Trophoblast cell (in vitro differentiated cells and primary cell): Measurements from ENCODE around the gene SERHL2.
"Not testable (repeated sequence)": the region's sequence is repeated elsewhere in the genome, so short reads cannot be mapped to it uniquely, and the experiment has no call there.

Experiments used
- DNase-seq, 2 donors: peaks; one replicate each; pipeline ENCODE4 v3.0.0-alpha.2; 2016
- H2AFZ ChIP-seq: 2 replicates; pipeline ENCODE4 v1.6.1; 2013; ENCODE audit warnings: low read length, moderate library complexity, mild to moderate bottlenecking; ENCODE audit not compliant: insufficient read depth, poor library complexity
- H2AK5ac ChIP-seq: 2 replicates; pipeline ENCODE4 v1.6.1; 2013; ENCODE audit warnings: mild to moderate bottlenecking, low read length
- H2BK120ac ChIP-seq: 2 replicates; pipeline ENCODE4 v1.6.1; 2013; ENCODE audit warnings: low read length, mild to moderate bottlenecking, moderate library complexity; ENCODE audit not compliant: insufficient read depth, poor library complexity
- H2BK12ac ChIP-seq: 2 replicates; pipeline ENCODE4 v1.6.1; 2013; ENCODE audit warnings: mild to moderate bottlenecking, low read length, moderate library complexity
- H2BK5ac ChIP-seq: 2 replicates; pipeline ENCODE4 v1.6.1; 2013; ENCODE audit warnings: low read length, low read depth, moderate library complexity, mild to moderate bottlenecking; ENCODE audit not compliant: poor library complexity
- H3K14ac ChIP-seq: 2 replicates; pipeline ENCODE4 v1.6.1; 2013; ENCODE audit warnings: mild to moderate bottlenecking, low read length
- H3K18ac ChIP-seq: 2 replicates; pipeline ENCODE4 v1.6.1; 2013; ENCODE audit warnings: mild to moderate bottlenecking, low read length
- H3K23ac ChIP-seq: 2 replicates; pipeline ENCODE4 v1.6.1; 2013; ENCODE audit warnings: low read length
- H3K27ac ChIP-seq: 2 replicates; pipeline ENCODE4 v1.5.1; 2013; ENCODE audit warnings: low read depth, mild to moderate bottlenecking, inconsistent platforms, low read length, moderate library complexity
- H3K27me3 ChIP-seq: 2 replicates; pipeline ENCODE4 v1.6.1; 2013; ENCODE audit warnings: inconsistent platforms, mild to moderate bottlenecking, low read length, moderate library complexity; ENCODE audit not compliant: insufficient read depth
- H3K36me3 ChIP-seq, 2 experiments: 1 replicate in 1 of 2; 2 replicates in 1 of 2; pipeline ENCODE4 v1.6.1; 2013; ENCODE audit warnings: low read length in 2 of 2, mild to moderate bottlenecking in 2 of 2, moderate library complexity in 1 of 2; ENCODE audit not compliant: insufficient read depth in 2 of 2, control insufficient read depth in 1 of 2
- H3K4ac ChIP-seq: 2 replicates; pipeline ENCODE4 v1.6.1; 2013; ENCODE audit warnings: low read depth, mild to moderate bottlenecking, low read length, moderate library complexity
- H3K4me1 ChIP-seq, 2 experiments: 1 replicate in 1 of 2; 2 replicates in 1 of 2; pipeline ENCODE4 v1.6.1; 2013; ENCODE audit warnings: low read length in 2 of 2, mild to moderate bottlenecking in 2 of 2, moderate library complexity in 1 of 2; ENCODE audit not compliant: insufficient read depth in 2 of 2, control insufficient read depth in 1 of 2
- H3K4me2 ChIP-seq: 2 replicates; pipeline ENCODE4 v1.6.1; 2013; ENCODE audit warnings: inconsistent platforms, mild to moderate bottlenecking, low read length, moderate library complexity
- H3K4me3 ChIP-seq: 2 replicates; pipeline ENCODE4 v1.5.1; 2013; ENCODE audit warnings: mild to moderate bottlenecking, low read depth, low read length, inconsistent platforms
- H3K79me1 ChIP-seq: one replicate; pipeline ENCODE4 v1.6.1; 2013; ENCODE audit warnings: low read length
- H3K79me2 ChIP-seq: 2 replicates; pipeline ENCODE4 v1.6.1; 2013; ENCODE audit warnings: low read length, mild to moderate bottlenecking; ENCODE audit not compliant: control insufficient read depth, insufficient read depth, poor library complexity
- H3K9ac ChIP-seq: 2 replicates; pipeline ENCODE4 v1.6.1; 2013; ENCODE audit warnings: mild to moderate bottlenecking, low read length
- H3K9me3 ChIP-seq: 2 replicates; pipeline ENCODE4 v1.6.1; 2013; ENCODE audit warnings: low read depth, mild to moderate bottlenecking, control low read depth, inconsistent platforms, low read length; ENCODE audit not compliant: insufficient read depth
- H4K12ac ChIP-seq: 2 replicates; pipeline ENCODE4 v1.6.1; 2013; ENCODE audit warnings: low read depth, mild to moderate bottlenecking, low read length, moderate library complexity
- H4K8ac ChIP-seq: 2 replicates; pipeline ENCODE4 v1.6.1; 2013; ENCODE audit warnings: low read depth, mild to moderate bottlenecking, low read length, moderate library complexity
- H4K91ac ChIP-seq: one replicate; pipeline ENCODE4 v1.6.1; 2013; ENCODE audit warnings: low read depth, mild to moderate bottlenecking, low read length, moderate library complexity
- WGBS: extraction: QIAGEN DNeasy Blood & Tissue Kit; methylation state at CpG from one replicate; pipeline ENCODE4 v1.1.7; 2013; ENCODE audit warnings: missing lambda C conversion rate; ENCODE audit not compliant: insufficient read length, insufficient coverage; ENCODE audit errors: extremely low coverage; 5-methylcytosine and 5-hydroxymethylcytosine counted together

The SERHL2 gene

DNA sequence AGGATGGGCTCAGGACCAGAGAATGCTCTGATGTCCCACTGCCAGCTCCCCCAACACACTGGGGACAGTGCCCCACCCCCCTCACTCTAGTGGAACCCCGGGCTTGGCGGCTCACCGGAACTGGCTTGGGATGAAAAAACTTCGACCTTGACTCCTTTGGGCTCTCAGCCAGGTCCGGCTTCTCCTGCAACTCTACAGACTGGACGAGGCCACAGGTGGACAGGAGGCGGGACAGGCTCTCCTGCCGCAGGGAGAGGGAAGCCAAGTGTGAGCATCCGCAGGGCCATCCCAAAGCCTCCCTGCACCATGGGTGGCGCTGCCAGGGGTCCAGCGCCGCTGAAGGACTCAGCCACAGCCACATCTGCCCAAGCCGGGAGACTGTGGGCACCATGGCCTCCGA is 37.9 kb upstream of the SERHL2 start:
- Histone ChIP-seq H3K4ac (no peak overlapping the region), H3K79me2 (peaks cover 3% of the 10 kb centered on the region), H3K9me3 (no peaks in the 10 kb centered on the region), H3K4me3 (no peak overlapping the region), H3K27me3 (no peaks in the 10 kb centered on the region), H4K8ac (no peak overlapping the region), H3K27ac (no peak overlapping the region), H3K36me3 (peaks cover 37 to 44% of the 10 kb centered on the region in 2 experiments), H4K12ac (no peak overlapping the region), H2BK5ac (no peak overlapping the region), H3K14ac (no peak overlapping the region), H2AK5ac (no peak overlapping the region), H4K91ac (no peak overlapping the region), H3K9ac (peak overlapping the region; percentile 63), H2AFZ (no peak overlapping the region), H3K4me1 (peaks cover 10 to 12% of the 10 kb centered on the region in 2 experiments), H2BK120ac (no peak overlapping the region), H2BK12ac (no peak overlapping the region), H3K18ac (no peak overlapping the region), H3K23ac (no peak overlapping the region), H3K79me1 (peaks cover 10% of the 10 kb centered on the region), H3K4me2 (no peak overlapping the region)
- WGBS = no CpG with 5 or more reads among the region's 14 CpGs
- DNase-seq = no peak

DNA sequence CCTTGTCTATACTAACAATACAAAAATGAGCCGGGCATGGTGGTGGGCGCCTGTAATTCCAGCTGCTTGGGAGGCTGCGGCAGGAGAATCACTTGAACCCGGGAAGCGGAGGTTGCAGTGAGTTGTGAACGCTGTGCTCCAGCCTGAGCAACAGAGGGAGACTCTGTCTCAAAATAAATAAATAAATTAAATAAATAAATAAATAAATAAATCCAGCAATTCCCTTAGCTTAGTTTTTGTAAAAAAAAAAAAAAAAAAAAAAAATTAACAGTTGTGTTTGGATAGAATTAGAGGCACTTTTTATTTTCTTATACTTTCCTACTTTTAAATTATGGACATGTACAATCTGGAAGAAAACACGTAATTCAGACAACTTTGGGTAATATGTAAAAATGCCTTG is 36.7 kb upstream of the SERHL2 start:
- not testable (repeated sequence) for H3K4me3 ChIP-seq, H3K14ac ChIP-seq, H3K79me2 ChIP-seq, H3K27ac ChIP-seq, H4K8ac ChIP-seq, H3K27me3 ChIP-seq, H3K18ac ChIP-seq, H3K23ac ChIP-seq, H3K9ac ChIP-seq, H2BK12ac ChIP-seq, H4K91ac ChIP-seq, H3K4me2 ChIP-seq, H2BK5ac ChIP-seq, H3K4ac ChIP-seq, H2AK5ac ChIP-seq, H3K9me3 ChIP-seq, H2AFZ ChIP-seq, DNase-seq, H2BK120ac ChIP-seq, H4K12ac ChIP-seq
- Histone ChIP-seq H3K36me3 (peaks cover 31 to 39% of the 10 kb centered on the region in 2 experiments), H3K4me1 (peaks cover 11 to 14% of the 10 kb centered on the region in 2 experiments), H3K79me1 (peaks cover 10% of the 10 kb centered on the region)
- no CpG with 5 or more reads among the region's 7 CpGs for WGBS

DNA sequence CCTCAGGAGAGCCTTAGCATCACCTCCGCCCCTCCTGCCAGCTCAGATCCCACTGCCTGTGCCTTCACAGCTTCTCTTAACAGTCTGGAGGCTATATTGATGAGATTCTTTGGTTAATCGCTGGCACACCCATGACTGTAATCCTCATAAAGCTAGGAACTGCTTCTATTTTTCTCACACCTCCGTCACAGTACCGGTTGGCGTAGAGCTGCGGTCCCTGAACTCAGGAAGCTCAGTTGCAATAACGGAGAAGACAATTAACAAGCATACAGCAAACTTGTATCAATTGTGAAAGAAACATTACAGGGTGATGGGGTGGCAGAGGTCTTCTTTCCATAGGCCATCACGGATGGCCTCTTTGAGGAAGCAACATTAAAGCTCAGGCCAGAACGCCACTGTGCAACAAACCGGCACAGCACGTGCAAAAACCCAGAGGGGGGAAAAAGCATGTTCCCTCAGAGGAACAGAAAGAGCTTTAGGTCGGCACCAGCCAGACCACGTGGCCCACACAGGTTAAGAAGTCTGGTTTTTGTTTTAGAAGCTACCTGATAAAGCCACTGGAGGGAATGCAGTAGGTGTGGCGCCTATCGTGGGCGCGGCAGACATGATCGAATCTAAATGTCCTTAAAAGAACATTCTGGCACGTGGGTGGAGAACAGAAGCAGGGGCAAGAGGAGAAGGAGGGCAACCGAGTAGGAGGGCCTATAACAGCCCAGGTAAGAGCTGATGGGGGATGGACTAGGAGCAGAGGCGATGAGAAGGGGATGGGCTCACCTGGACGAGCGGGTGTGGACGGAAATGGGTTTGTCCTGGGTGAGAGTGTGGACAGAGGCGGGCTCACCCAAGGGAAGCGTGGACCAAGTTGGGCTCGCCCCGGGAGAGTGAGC is 34.9 kb upstream of the SERHL2 start:
- H3K27ac ChIP-seq = peak overlapping the region; percentile 81
- WGBS = no CpG with 5 or more reads among the region's 28 CpGs

DNA sequence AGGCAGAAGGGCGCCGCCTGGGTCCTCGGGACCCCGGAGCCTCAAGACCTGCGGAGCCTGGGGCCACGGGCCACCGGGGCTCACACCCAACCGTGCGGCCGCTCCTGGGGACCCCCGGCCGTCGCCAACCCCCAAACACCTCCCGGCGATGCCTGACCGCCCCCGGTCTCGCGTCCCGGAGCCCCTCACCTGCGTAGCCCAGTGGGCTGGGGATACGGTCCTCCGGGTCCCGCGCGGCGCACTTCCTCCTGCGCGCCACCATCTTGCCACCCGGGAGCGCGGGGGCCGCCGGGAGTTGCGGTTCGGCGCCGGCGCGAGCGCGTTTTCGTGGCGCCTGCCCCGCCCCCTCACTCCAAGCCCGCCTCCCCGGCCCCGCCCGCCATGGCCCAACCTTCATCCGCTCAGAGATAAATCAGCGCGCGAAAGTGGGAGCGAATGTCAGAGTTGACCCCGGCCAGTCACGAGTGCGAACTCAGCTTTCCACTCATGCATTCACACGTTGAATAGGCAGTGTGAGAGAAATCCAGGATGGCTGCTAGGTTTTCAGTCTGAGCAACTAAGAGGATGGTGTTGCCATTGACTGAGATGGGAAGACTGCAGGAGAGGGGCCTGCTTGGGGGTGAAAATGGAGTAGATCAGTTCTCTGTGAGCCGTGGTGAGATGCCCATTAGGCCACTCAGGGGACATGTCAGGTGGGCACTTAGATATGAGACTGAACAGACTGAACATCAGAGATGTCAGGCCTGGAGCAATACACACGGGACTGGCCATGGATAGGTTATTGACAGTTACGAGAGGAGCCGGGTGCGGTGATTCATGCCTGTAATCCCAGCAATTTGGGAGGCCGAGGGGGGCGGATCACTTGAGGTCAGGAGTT is 34.0 kb upstream of the SERHL2 start, which contains the start of gene RRP7A:
TSS of gene RRP7A (minus strand) at position 272 of the 877 bp plus-strand sequence. CDS start at position 262, 10 bp downstream.
- Histone ChIP-seq H3K14ac (peak within 1 kb of the TSS; percentile 96), H3K4me1 (peaks cover 11 to 14% of the 10 kb centered on the region in 2 experiments), H3K79me1 (peaks cover 10% of the 10 kb centered on the region), H2AK5ac (peak within 1 kb of the TSS; percentile 97), H3K27ac (peak within 1 kb of the TSS; percentile 90), H4K8ac (peak within 1 kb of the TSS; percentile 99), H3K18ac (peak within 1 kb of the TSS; percentile 97), H3K9ac (peak within 1 kb of the TSS; percentile 66), H3K27me3 (no peaks in the 10 kb centered on the region), H3K4me2 (peak within 1 kb of the TSS; percentile 89), H3K23ac (no peak within 1 kb of the TSS), H3K4me3 (peak within 1 kb of the TSS; percentile 85), H4K91ac (peak within 1 kb of the TSS; percentile 98), H3K36me3 (peaks cover 21 to 24% of the 10 kb centered on the region in 2 experiments), H3K9me3 (no peaks in the 10 kb centered on the region), H2AFZ (peak within 1 kb of the TSS; percentile 92), H3K4ac (peak within 1 kb of the TSS; percentile 99), H2BK12ac (peak within 1 kb of the TSS; percentile 78), H4K12ac (peak within 1 kb of the TSS; percentile 99), H2BK5ac (peak within 1 kb of the TSS; percentile 97), H2BK120ac (peak within 1 kb of the TSS; percentile 98), H3K79me2 (peaks cover 3% of the 10 kb centered on the region)
- peak; percentile 67 to 81 for DNase-seq
- WGBS = no CpG with 5 or more reads among the region's 65 CpGs

More for the DNA sequence above, 34.9 kb upstream of the SERHL2 start:
- H3K79me2 ChIP-seq, H3K23ac ChIP-seq, DNase-seq, H3K9me3 ChIP-seq, H2BK12ac ChIP-seq, H2AFZ ChIP-seq, H3K27me3 ChIP-seq: not testable (repeated sequence)
- peak overlapping the region; percentile 96 for H3K14ac ChIP-seq
- H3K18ac ChIP-seq = peak overlapping the region; percentile 97
- H4K91ac ChIP-seq = peak overlapping the region; percentile 98
- H3K36me3 ChIP-seq = peaks cover 27 to 31% of the 10 kb centered on the region in 2 experiments
- peak overlapping the region; percentile 53 for H3K4me2 ChIP-seq
- H4K8ac ChIP-seq = peak overlapping the region; percentile 99
- H4K12ac ChIP-seq = peak overlapping the region; percentile 99
- H3K9ac ChIP-seq = peak overlapping the region; percentile 66
- peak overlapping the region; percentile 98 for H2BK120ac ChIP-seq
- H3K4me3 ChIP-seq = peak overlapping the region; percentile 85
- peak overlapping the region; percentile 97 for H2AK5ac ChIP-seq
- peaks cover 10% of the 10 kb centered on the region for H3K79me1 ChIP-seq
- peaks cover 11 to 14% of the 10 kb centered on the region in 2 experiments for H3K4me1 ChIP-seq
- peak overlapping the region; percentile 97 for H2BK5ac ChIP-seq
- peak overlapping the region; percentile 99 for H3K4ac ChIP-seq
